Activated T-cell treated with anti-CD3 and anti-CD28 coated beads, Interleukin-2, amount 50 U/mL, for 24 hours (primary cell): Measurements from ENCODE around the gene PLEKHA6.
"Not testable (repeated sequence)": the region's sequence is repeated elsewhere in the genome, so short reads cannot be mapped to it uniquely, and the experiment has no call there.

Experiments used
- DNase-seq: peaks from one replicate; pipeline ENCODE4 v3.0.0-alpha.2; 2020
- H3K27ac Mint-ChIP-seq: 2 replicates; pipeline ENCODE4 v1.8.0; 2020; ENCODE audit warnings: mild to moderate bottlenecking, mixed read lengths
- H3K27me3 Mint-ChIP-seq: 2 replicates; pipeline ENCODE4 v1.8.0; 2020; ENCODE audit warnings: mixed read lengths
- H3K36me3 Mint-ChIP-seq: 2 replicates; pipeline ENCODE4 v1.8.0; 2020; ENCODE audit warnings: low read depth, mixed read lengths
- H3K4me1 Mint-ChIP-seq: 2 replicates; pipeline ENCODE4 v1.8.0; 2020; ENCODE audit warnings: low read depth, mixed read lengths
- H3K4me3 Mint-ChIP-seq: 2 replicates; pipeline ENCODE4 v1.8.0; 2020; ENCODE audit warnings: mild to moderate bottlenecking, moderate library complexity, mixed read lengths
- H3K9me3 Mint-ChIP-seq: 2 replicates; pipeline ENCODE4 v1.8.0; 2020; ENCODE audit warnings: mixed read lengths

PLEKHA6 gene

GRCh38 chr1:204340081-204340889 is 19.4 kb downstream of the PLEKHA6 start:
- no peak overlapping the region for H3K4me3 Mint-ChIP-seq
- no peak for DNase-seq
- H3K4me1 Mint-ChIP-seq = no peaks in the 10 kb centered on the region
- no peaks in the 10 kb centered on the region for H3K27me3 Mint-ChIP-seq
- no peak overlapping the region for H3K27ac Mint-ChIP-seq
- H3K9me3 Mint-ChIP-seq = no peaks in the 10 kb centered on the region
- H3K36me3 Mint-ChIP-seq = no peaks in the 10 kb centered on the region

- no peaks in the 10 kb centered on the region for H3K36me3 Mint-ChIP-seq
- H3K4me1 Mint-ChIP-seq = no peaks in the 10 kb centered on the region
- no peak overlapping the region for H3K4me3 Mint-ChIP-seq
- H3K27ac Mint-ChIP-seq = no peak overlapping the region
- DNase-seq = no peak
- H3K27me3 Mint-ChIP-seq = no peaks in the 10 kb centered on the region
- H3K9me3 Mint-ChIP-seq = no peaks in the 10 kb centered on the region
Observed at GRCh38 chr1:204339541-204339940, 20.2 kb downstream of the PLEKHA6 start.

GRCh38 chr1:204338997-204339396 is 20.7 kb downstream of the PLEKHA6 start:
- no peak for DNase-seq
- Mint-ChIP-seq H3K4me3 (no peak overlapping the region), H3K36me3 (no peaks in the 10 kb centered on the region), H3K27me3 (no peaks in the 10 kb centered on the region), H3K27ac (no peak overlapping the region), H3K4me1 (no peaks in the 10 kb centered on the region), H3K9me3 (no peaks in the 10 kb centered on the region)

- Mint-ChIP-seq H3K27ac (no peak overlapping the region), H3K36me3 (no peaks in the 10 kb centered on the region), H3K27me3 (no peaks in the 10 kb centered on the region), H3K4me1 (no peaks in the 10 kb centered on the region), H3K9me3 (no peaks in the 10 kb centered on the region), H3K4me3 (no peak overlapping the region)
- no peak for DNase-seq
Observed at GRCh38 chr1:204338360-204338759, 21.4 kb downstream of the PLEKHA6 start.

GRCh38 chr1:204337583-204337982 is 22.1 kb downstream of the PLEKHA6 start:
- Mint-ChIP-seq H3K4me1 (no peaks in the 10 kb centered on the region), H3K27me3 (no peaks in the 10 kb centered on the region), H3K27ac (no peak overlapping the region), H3K9me3 (no peaks in the 10 kb centered on the region), H3K4me3 (no peak overlapping the region), H3K36me3 (no peaks in the 10 kb centered on the region)
- no peak for DNase-seq

GRCh38 chr1:204337036-204337429 is 22.7 kb downstream of the PLEKHA6 start:
- no peaks in the 10 kb centered on the region for H3K27me3 Mint-ChIP-seq
- H3K4me1 Mint-ChIP-seq = no peaks in the 10 kb centered on the region
- H3K9me3 Mint-ChIP-seq = no peaks in the 10 kb centered on the region
- H3K27ac Mint-ChIP-seq = no peak overlapping the region
- H3K36me3 Mint-ChIP-seq = no peaks in the 10 kb centered on the region
- no peak for DNase-seq
- no peak overlapping the region for H3K4me3 Mint-ChIP-seq

GRCh38 chr1:204336421-204337035 is 23.2 kb downstream of the PLEKHA6 start:
- no peak for DNase-seq
- Mint-ChIP-seq H3K27ac (no peak overlapping the region), H3K4me1 (no peaks in the 10 kb centered on the region), H3K36me3 (no peaks in the 10 kb centered on the region), H3K27me3 (no peaks in the 10 kb centered on the region), H3K9me3 (no peaks in the 10 kb centered on the region), H3K4me3 (no peak overlapping the region)

GRCh38 chr1:204335533-204335932 is 24.2 kb downstream of the PLEKHA6 start:
- Mint-ChIP-seq H3K27me3 (no peaks in the 10 kb centered on the region), H3K27ac (no peak overlapping the region), H3K4me3 (no peak overlapping the region), H3K36me3 (no peaks in the 10 kb centered on the region), H3K4me1 (no peaks in the 10 kb centered on the region), H3K9me3 (no peaks in the 10 kb centered on the region)
- DNase-seq = no peak

- H3K4me1 Mint-ChIP-seq = no peaks in the 10 kb centered on the region
- no peaks in the 10 kb centered on the region for H3K9me3 Mint-ChIP-seq
- no peaks in the 10 kb centered on the region for H3K36me3 Mint-ChIP-seq
- H3K4me3 Mint-ChIP-seq = no peak overlapping the region
- no peak overlapping the region for H3K27ac Mint-ChIP-seq
- no peak for DNase-seq
- no peaks in the 10 kb centered on the region for H3K27me3 Mint-ChIP-seq
Observed at GRCh38 chr1:204335085-204335484, 24.6 kb downstream of the PLEKHA6 start.

- Mint-ChIP-seq H3K4me3 (no peak overlapping the region), H3K36me3 (no peaks in the 10 kb centered on the region), H3K4me1 (no peaks in the 10 kb centered on the region), H3K9me3 (no peaks in the 10 kb centered on the region), H3K27ac (no peak overlapping the region), H3K27me3 (no peaks in the 10 kb centered on the region)
- DNase-seq = no peak
Observed at GRCh38 chr1:204334455-204334854, 25.3 kb downstream of the PLEKHA6 start.

- Mint-ChIP-seq H3K9me3 (no peaks in the 10 kb centered on the region), H3K27me3 (no peaks in the 10 kb centered on the region), H3K4me1 (no peaks in the 10 kb centered on the region), H3K27ac (no peak overlapping the region), H3K4me3 (no peak overlapping the region), H3K36me3 (no peaks in the 10 kb centered on the region)
- DNase-seq = no peak
Observed at GRCh38 chr1:204333427-204333826, 26.3 kb downstream of the PLEKHA6 start.

- DNase-seq = no peak
- Mint-ChIP-seq H3K4me1 (no peaks in the 10 kb centered on the region), H3K27ac (no peak overlapping the region), H3K27me3 (no peaks in the 10 kb centered on the region), H3K9me3 (no peaks in the 10 kb centered on the region), H3K4me3 (no peak overlapping the region), H3K36me3 (no peaks in the 10 kb centered on the region)
Observed at GRCh38 chr1:204331847-204332487, 27.8 kb downstream of the PLEKHA6 start.

GRCh38 chr1:204331275-204331674 is 28.5 kb downstream of the PLEKHA6 start:
- Mint-ChIP-seq H3K27ac (no peak overlapping the region), H3K4me1 (no peaks in the 10 kb centered on the region), H3K27me3 (no peaks in the 10 kb centered on the region), H3K9me3 (no peaks in the 10 kb centered on the region), H3K4me3 (no peak overlapping the region), H3K36me3 (no peaks in the 10 kb centered on the region)
- DNase-seq = no peak

- peaks cover 18% of the 10 kb centered on the region for H3K4me1 Mint-ChIP-seq
- not testable (repeated sequence) for DNase-seq, H3K27ac Mint-ChIP-seq, H3K36me3 Mint-ChIP-seq, H3K9me3 Mint-ChIP-seq, H3K4me3 Mint-ChIP-seq, H3K27me3 Mint-ChIP-seq
Observed at GRCh38 chr1:204327870-204328269, 31.9 kb downstream of the PLEKHA6 start.

GRCh38 chr1:204327359-204327758 is 32.4 kb downstream of the PLEKHA6 start:
- peaks cover 13% of the 10 kb centered on the region for H3K27me3 Mint-ChIP-seq
- DNase-seq = no peak
- H3K4me3 Mint-ChIP-seq = no peak overlapping the region
- H3K36me3 Mint-ChIP-seq = no peaks in the 10 kb centered on the region
- peaks cover 22% of the 10 kb centered on the region for H3K4me1 Mint-ChIP-seq
- no peak overlapping the region for H3K27ac Mint-ChIP-seq
- H3K9me3 Mint-ChIP-seq = no peaks in the 10 kb centered on the region
